DOHH2 (cell line): Measurements from ENCODE around the gene CDC6.

Experiments
- H3F3A ChIP-seq: fragments of 200-600 bp; sonication (generic), shearing (Covaris generic); 2 replicates; pipeline ENCODE4 v1.6.0; 2016; ENCODE audit warnings: antibody characterized with exemption, mild to moderate bottlenecking; ENCODE audit not compliant: control insufficient read depth, insufficient read depth
- H3K27ac ChIP-seq: fragments of 200-600 bp; sonication (generic); 2 replicates; pipeline ENCODE4 v1.5.1; 2014; ENCODE audit warnings: low read depth, mild to moderate bottlenecking, low read length, moderate library complexity
- H3K27me3 ChIP-seq: fragments of 200-600 bp; sonication (generic); 2 replicates; pipeline ENCODE4 v1.6.1; 2014; ENCODE audit warnings: mild to moderate bottlenecking, low read length, mixed read lengths; ENCODE audit not compliant: control insufficient read depth
- H3K36me3 ChIP-seq: fragments of 200-600 bp; sonication (generic); 2 replicates; pipeline ENCODE4 v1.6.1; 2014; ENCODE audit warnings: mild to moderate bottlenecking, low read length, moderate library complexity, mixed read lengths; ENCODE audit not compliant: control insufficient read depth
- H3K4me1 ChIP-seq: fragments of 200-600 bp; sonication (generic); 2 replicates; pipeline ENCODE4 v1.6.1; 2014; ENCODE audit warnings: mild to moderate bottlenecking, low read length, mixed read lengths; ENCODE audit not compliant: control insufficient read depth
- H3K4me2 ChIP-seq: fragments of 200-600 bp; sonication (generic); 2 replicates; pipeline ENCODE4 v1.6.0; 2014; ENCODE audit warnings: mild to moderate bottlenecking, low read length, moderate library complexity
- H3K4me3 ChIP-seq: fragments of 200-600 bp; sonication (generic); 2 replicates; pipeline ENCODE4 v1.5.1; 2014; ENCODE audit warnings: mild to moderate bottlenecking, low read length, mixed read lengths
- H3K79me2 ChIP-seq: fragments of 200-600 bp; sonication (generic); 2 replicates; pipeline ENCODE4 v1.6.1; 2014; ENCODE audit warnings: mild to moderate bottlenecking, low read length, mixed read lengths; ENCODE audit not compliant: control insufficient read depth
- H3K9me2 ChIP-seq: fragments of 200-600 bp; sonication (generic); replicated peaks from 2 replicates; pipeline ENCODE4 v1.6.1; 2014; ENCODE audit warnings: mild to moderate bottlenecking, low read length, mixed read lengths; ENCODE audit not compliant: control insufficient read depth
- H3K9me3 ChIP-seq: fragments of 200-600 bp; sonication (generic); 2 replicates; pipeline ENCODE4 v1.6.1; 2014; ENCODE audit warnings: antibody characterized with exemption, low read length, mixed read lengths; ENCODE audit not compliant: control insufficient read depth, insufficient read depth
- H4K20me1 ChIP-seq: fragments of 200-600 bp; sonication (generic); 2 replicates; pipeline ENCODE4 v1.6.0; 2014; ENCODE audit warnings: low read depth, mild to moderate bottlenecking, antibody characterized with exemption, low read length, moderate library complexity; ENCODE audit not compliant: control insufficient read depth, insufficient read depth
- CTCF ChIP-seq: fragments of 200-600 bp; sonication (generic); IDR thresholded peaks from one replicate; pipeline ENCODE4 v1.5.1; 2014; ENCODE audit warnings: antibody characterized with exemption, mild to moderate bottlenecking, low read depth, low read length; ENCODE audit not compliant: poor library complexity, severe bottlenecking
- EZH2phosphoT487 ChIP-seq: fragments of 200-600 bp; sonication (generic); IDR thresholded peaks from 2 replicates; pipeline ENCODE4 v1.6.1; 2017; ENCODE audit warnings: borderline replicate concordance, mild to moderate bottlenecking, antibody characterized with exemption, low read length, moderate library complexity, mixed read lengths

Gene CDC6

DNA sequence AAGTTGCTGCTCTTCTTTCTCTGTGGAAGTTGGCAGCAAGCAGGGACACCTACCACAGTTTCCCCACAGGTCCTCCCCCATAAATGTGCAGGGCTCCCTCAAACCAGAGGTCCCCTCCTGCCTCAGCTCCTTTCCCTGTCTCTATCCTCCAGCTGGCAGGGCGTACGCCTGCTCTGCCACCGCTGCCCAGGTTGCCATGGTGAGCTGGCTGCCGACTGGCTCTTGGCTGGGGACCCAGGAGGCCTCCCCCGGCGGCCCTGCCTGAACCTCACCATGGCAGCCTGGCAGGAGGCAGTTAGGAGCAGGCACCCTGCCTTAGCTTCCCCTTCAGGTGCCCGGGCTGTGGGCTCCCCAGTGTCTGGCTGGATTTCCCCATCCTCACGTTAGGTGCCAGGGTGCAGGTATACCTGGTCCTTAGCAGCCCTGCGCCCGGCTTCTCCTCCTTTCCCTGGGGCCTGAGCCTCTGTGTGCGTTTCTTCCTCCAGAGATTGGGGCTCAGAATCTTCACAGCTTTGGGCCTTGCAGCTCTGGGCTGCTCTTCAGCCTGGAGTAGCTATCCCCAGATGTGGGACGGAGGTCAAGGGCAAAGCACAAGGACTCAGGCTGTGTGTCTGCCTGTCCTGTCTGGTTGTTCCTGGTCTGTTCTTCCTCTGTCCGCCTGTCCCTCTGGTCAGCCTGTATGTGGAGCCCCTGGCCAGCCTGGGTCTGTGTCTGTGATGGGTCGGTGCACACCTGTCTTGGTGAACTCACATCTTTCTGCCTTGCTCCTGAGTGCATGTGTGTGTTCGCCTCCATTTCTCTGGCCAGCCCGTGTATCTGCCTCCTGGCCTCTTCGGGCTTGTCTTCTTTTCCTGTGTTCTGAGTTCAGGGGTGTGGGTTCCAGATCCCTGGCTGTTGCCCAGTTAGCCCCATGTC is 61.1 kb downstream of the CDC6 start:
- Histone ChIP-seq H3K9me2 (no peaks in the 10 kb centered on the region), H3K9me3 (no peaks in the 10 kb centered on the region), H4K20me1 (no peaks in the 10 kb centered on the region), H3K79me2 (peaks cover 11% of the 10 kb centered on the region; the same call in 1 of the 2 replicates), H3K4me2 (no peak overlapping the region), H3K36me3 (peaks cover 14% of the 10 kb centered on the region), H3K4me1 (peaks cover 56% of the 10 kb centered on the region), H3K4me3 (no peak overlapping the region), H3F3A (peaks cover 3% of the 10 kb centered on the region; the same call in 1 of the 2 replicates), H3K27me3 (no peaks in the 10 kb centered on the region), H3K27ac (no peak overlapping the region)
- no peak for TF ChIP-seq CTCF
- no peak for TF ChIP-seq EZH2phosphoT487

- Histone ChIP-seq H3K4me1 (peaks cover 49% of the 10 kb centered on the region), H3K27ac (no peak overlapping the region), H3K9me3 (no peaks in the 10 kb centered on the region), H3K9me2 (no peaks in the 10 kb centered on the region), H4K20me1 (no peaks in the 10 kb centered on the region), H3K4me3 (no peak overlapping the region), H3K36me3 (peaks cover 17% of the 10 kb centered on the region), H3F3A (peaks cover 3% of the 10 kb centered on the region; the same call in 1 of the 2 replicates), H3K79me2 (peaks cover 11% of the 10 kb centered on the region; the same call in 1 of the 2 replicates), H3K27me3 (no peaks in the 10 kb centered on the region), H3K4me2 (no peak overlapping the region)
- TF ChIP-seq EZH2phosphoT487 = no peak
- no peak for TF ChIP-seq CTCF
Measured at GRCh38 chr17:40349477-40349894, 61.8 kb downstream of the CDC6 start.

GRCh38 chr17:40349895-40350688 is 62.4 kb downstream of the CDC6 start:
- no peaks in the 10 kb centered on the region for H3K27me3 ChIP-seq
- peaks cover 3% of the 10 kb centered on the region; the same call in 1 of the 2 replicates for H3F3A ChIP-seq
- no peaks in the 10 kb centered on the region for H4K20me1 ChIP-seq
- peaks cover 46% of the 10 kb centered on the region for H3K4me1 ChIP-seq
- no peak overlapping the region for H3K4me3 ChIP-seq
- no peak overlapping the region for H3K4me2 ChIP-seq
- H3K9me2 ChIP-seq = no peaks in the 10 kb centered on the region
- H3K9me3 ChIP-seq = no peaks in the 10 kb centered on the region
- TF ChIP-seq CTCF (no peak), EZH2phosphoT487 (no peak)
- no peak overlapping the region for H3K27ac ChIP-seq
- H3K79me2 ChIP-seq = peaks cover 11% of the 10 kb centered on the region; the same call in 1 of the 2 replicates
- peaks cover 18% of the 10 kb centered on the region for H3K36me3 ChIP-seq
